Inflammatory macrophage treated with lipopolysaccharide for 1 hour (primary cell): ENCODE measurements around the gene SP140.
"Not testable (repeated sequence)": the region's sequence is repeated elsewhere in the genome, so short reads cannot be mapped to it uniquely, and the experiment has no call there.

Source experiments
- DNase-seq, 2 donors: peaks; one replicate each; pipeline ENCODE4 v3.0.0-alpha.2; 2020 to 2022

Gene SP140

GRCh38 chr2:230226051-230226551 lies 565 bp downstream of the SP140 start:
- peak in 1 of 2 donors; percentile 15 for DNase-seq

GRCh38 chr2:230227216-230227615 lies 1.7 kb downstream of the SP140 start:
- peak in 1 of 2 donors; percentile 15 for DNase-seq

GRCh38 chr2:230230087-230230486 lies 4.6 kb downstream of the SP140 start:
- peak; percentile 24 to 62 for DNase-seq

- DNase-seq, result no peak
Measured at GRCh38 chr2:230230496-230231200, 5.1 kb downstream of the SP140 start.

- DNase-seq, result no peak
Measured at GRCh38 chr2:230231251-230231650, 5.7 kb downstream of the SP140 start.

GRCh38 chr2:230234122-230234722 lies 8.7 kb downstream of the SP140 start:
- DNase-seq, result no peak

- DNase-seq, result no peak
Measured at GRCh38 chr2:230234845-230235244, 9.3 kb downstream of the SP140 start.

GRCh38 chr2:230244211-230244610 lies 18.7 kb downstream of the SP140 start:
- no peak for DNase-seq

GRCh38 chr2:230246206-230246605 lies 20.7 kb downstream of the SP140 start:
- peak; percentile 15 to 62 for DNase-seq

- no peak for DNase-seq
Measured at GRCh38 chr2:230250231-230250630, 24.7 kb downstream of the SP140 start.

GRCh38 chr2:230254152-230254881 lies 28.8 kb downstream of the SP140 start:
- DNase-seq, result no peak

- no peak for DNase-seq
Measured at GRCh38 chr2:230256733-230257332, 31.3 kb downstream of the SP140 start.

GRCh38 chr2:230258483-230258882 lies 32.9 kb downstream of the SP140 start:
- DNase-seq, result no peak

- no peak for DNase-seq
Measured at GRCh38 chr2:230262246-230262645, 36.7 kb downstream of the SP140 start.

- DNase-seq, result not testable (repeated sequence)
Measured at GRCh38 chr2:230264945-230265344, 39.4 kb downstream of the SP140 start.

GRCh38 chr2:230266638-230267037 lies 41.1 kb downstream of the SP140 start:
- no peak for DNase-seq

GRCh38 chr2:230267059-230267458 lies 41.5 kb downstream of the SP140 start:
- no peak for DNase-seq

- DNase-seq, result no peak
Measured at GRCh38 chr2:230267556-230267955, 42.0 kb downstream of the SP140 start.

GRCh38 chr2:230268606-230269243 lies 43.2 kb downstream of the SP140 start:
- DNase-seq, result no peak

GRCh38 chr2:230269715-230270114 lies 44.2 kb downstream of the SP140 start:
- DNase-seq, result no peak

- no peak for DNase-seq
Measured at GRCh38 chr2:230282936-230283335, 57.4 kb downstream of the SP140 start.

- no peak for DNase-seq
Measured at GRCh38 chr2:230286048-230286447, 60.5 kb downstream of the SP140 start.

- DNase-seq, result peak in 1 of 2 donors; percentile 4
Measured at GRCh38 chr2:230289311-230289710, 63.8 kb downstream of the SP140 start.
